Embryonic facial prominence (tissue), 1 donor: Measurements from ENCODE around the gene CENPM.

ENCODE experiments used
- DNase-seq: peaks from one replicate; pipeline ENCODE4 v3.0.0-alpha.2; 2016; ENCODE audit errors: extremely low spot score

The CENPM gene

GRCh38 chr22:41899110-41899509 is 47.8 kb downstream of the CENPM start:
- DNase-seq = no peak

- no peak for DNase-seq
These were observed 48.3 kb downstream of the CENPM start for GRCh38 chr22:41898645-41899044.

- no peak for DNase-seq
These were observed 53.2 kb downstream of the CENPM start for GRCh38 chr22:41893591-41894375.

GRCh38 chr22:41892721-41893120 is 54.2 kb downstream of the CENPM start:
- DNase-seq = no peak

- DNase-seq = no peak
These were observed 55.5 kb downstream of the CENPM start for GRCh38 chr22:41891407-41891806.
